PC-3 (cell line): ENCODE data around the gene MFNG.

ENCODE experiments used
- CTCF ChIP-seq: fragments of 300-600 bp; sonication (generic); conservative IDR thresholded peaks from 2 replicates; pipeline ENCODE4 v1.5.1; 2017; ENCODE audit warnings: antibody characterized with exemption, low read depth, mild to moderate bottlenecking, low read length
- EZH2phosphoT487 ChIP-seq: fragments of 300-600 bp; sonication (generic); IDR thresholded peaks from 2 replicates; pipeline ENCODE4 v1.6.1; 2018; ENCODE audit warnings: mild to moderate bottlenecking, antibody characterized with exemption, low read length, borderline replicate concordance

GRCh38 chr22:37435970-37436603 lies 50.1 kb downstream of the MFNG start:
- no peak for TF ChIP-seq CTCF
- TF ChIP-seq EZH2phosphoT487: no peak
